K562 (cell line): Measurements from ENCODE around the gene AAK1. TPM values are rescaled to one million over a fixed set of nuclear protein-coding genes. Genes with fewer than 3 reads are reported as not detected.

Source experiments
- BHLHE40 ChIP-seq: IDR thresholded peaks from 2 replicates; pipeline ENCODE4 v1.6.1; 2011; ENCODE audit warnings: low read length, improper control_type of control experiment
- FUS ChIP-seq: fragments of 200-400 bp; formaldehyde crosslinking; optimal IDR thresholded peaks from 2 replicates; pipeline ENCODE3; 2017; ENCODE audit warnings: low read depth, low read length
- HNRNPH1 ChIP-seq: fragments of 200-400 bp; formaldehyde crosslinking; optimal IDR thresholded peaks from 2 replicates; pipeline ENCODE3; 2017; ENCODE audit warnings: low read depth, mild to moderate bottlenecking, low read length, moderate library complexity
- HSF4 ChIP-seq: fragments of 250-450 bp; sonication (Bioruptor Pico); IDR thresholded peaks from 2 replicates; pipeline ENCODE4 v2.1.2; 2022; ENCODE audit warnings: mild to moderate bottlenecking, moderate library complexity, borderline replicate concordance
- NUFIP1 ChIP-seq: fragments of 450-650 bp; IDR thresholded peaks from 2 replicates; pipeline ENCODE4 v1.6.1; 2018; ENCODE audit not compliant: partially characterized antibody
- SMARCC2 ChIP-seq: fragments of 450-650 bp; IDR thresholded peaks from 2 replicates; pipeline ENCODE4 v1.6.1; 2017; ENCODE audit warnings: antibody characterized with exemption, moderate library complexity, mild to moderate bottlenecking, low read depth
- TCF3 ChIP-seq: sonication (generic); formaldehyde crosslinking; IDR thresholded peaks from 2 replicates; pipeline ENCODE4 v1.4.0; 2020; ENCODE audit warnings: mild to moderate bottlenecking, missing genetic modification reagents
- ZNF408 ChIP-seq: fragments of 250-450 bp; sonication (Bioruptor Pico); IDR thresholded peaks from 2 replicates; pipeline ENCODE4 v1.4.0; 2020; ENCODE audit warnings: low read depth, mild to moderate bottlenecking, moderate library complexity
- ZNF764 ChIP-seq: fragments of 250-450 bp; sonication (Bioruptor Pico); IDR thresholded peaks from 2 replicates; pipeline ENCODE4 v1.4.0; 2020; ENCODE audit warnings: low read depth, mild to moderate bottlenecking, moderate library complexity
- polyA plus RNA-seq, 8 experiments: library from polyadenylated mRNA; depleted of rRNA in 4 of 8; stranded (reverse) in 5 of 8; unstranded in 3 of 8; fragments of >200 nt; fragmentation: Nextera tagmentation in 2 of 8; fragmentation: Illumina TruSeq in 1 of 8; extraction: Ambion mirVana in 2 of 8; extraction: Trizol in 1 of 8; gene quantifications; 2 replicates each; pipeline versions ENCODE4 v1.2.1 to v1.2.3, GENCODE V29; 2011 to 2014; ENCODE audit warnings: inconsistent platforms in 1 of 8, missing spikeins in 1 of 8
- total RNA-seq, 7 experiments: library from RNA; depleted of rRNA in 6 of 7; stranded (reverse); fragments of >200 nt in 6 of 7; fragmentation: Illumina TruSeq in 2 of 7; extraction: Trizol in 2 of 7; gene quantifications; 2 replicates each; pipeline versions ENCODE4 v1.2.1 to v1.2.3, GENCODE V29; 2011 to 2021; ENCODE audit warnings: low replicate concordance in 1 of 7
- TF ChIP-seq, protein P1 (sequence below): fragments of 150-350 bp; conservative IDR thresholded peaks from 2 replicates; pipeline ENCODE4 v1.6.1; 2014; ENCODE audit warnings: low read length
- TF ChIP-seq, protein P2 (sequence below): sonication (generic); formaldehyde crosslinking; IDR thresholded peaks from 2 replicates; pipeline ENCODE4 v1.8.1; 2023; ENCODE audit warnings: mild to moderate bottlenecking, missing genetic modification reagents
- TF ChIP-seq, protein P3 (sequence below): fragments of 250-450 bp; sonication (Bioruptor Pico); IDR thresholded peaks from 2 replicates; pipeline ENCODE4 v1.5.0; 2022; ENCODE audit warnings: mild to moderate bottlenecking
- TF ChIP-seq, protein P4 (sequence below), 2 experiments: fragments of 450-650 bp in 1 of 2; sonication (generic) in 1 of 2; formaldehyde crosslinking in 1 of 2; IDR thresholded peaks in 1 of 2; conservative IDR thresholded peaks in 1 of 2; 2 replicates each; pipeline versions ENCODE4 v1.6.1 to v1.8.1; 2016 to 2023; ENCODE audit warnings: mild to moderate bottlenecking in 2 of 2, moderate library complexity in 2 of 2, inconsistent platforms in 1 of 2, missing genetic modification reagents in 1 of 2
- TF ChIP-seq, protein P5 (sequence below), 3 experiments: fragments of 200-800 bp in 1 of 3; fragments of 250-450 bp in 1 of 3; fragments of 450-650 bp in 1 of 3; sonication (Bioruptor Pico) in 1 of 3; sonication (Bioruptor generic) in 1 of 3; formaldehyde crosslinking in 1 of 3; IDR thresholded peaks; 2 replicates each; pipeline versions ENCODE4 v1.6.1 to v1.8.0; 2016 to 2022; ENCODE audit warnings: mild to moderate bottlenecking in 2 of 3, missing genetic modification characterization in 2 of 3, missing compliant biosample characterization in 1 of 3, moderate library complexity in 1 of 3

AAK1 gene
- total and polyA plus RNA-seq, 9 of the 15 experiments (the other 6 are each of a cell fraction or from before 2014, with no cell fraction given), result 0.89 to 17.1 (median 6.0) TPM

DNA sequence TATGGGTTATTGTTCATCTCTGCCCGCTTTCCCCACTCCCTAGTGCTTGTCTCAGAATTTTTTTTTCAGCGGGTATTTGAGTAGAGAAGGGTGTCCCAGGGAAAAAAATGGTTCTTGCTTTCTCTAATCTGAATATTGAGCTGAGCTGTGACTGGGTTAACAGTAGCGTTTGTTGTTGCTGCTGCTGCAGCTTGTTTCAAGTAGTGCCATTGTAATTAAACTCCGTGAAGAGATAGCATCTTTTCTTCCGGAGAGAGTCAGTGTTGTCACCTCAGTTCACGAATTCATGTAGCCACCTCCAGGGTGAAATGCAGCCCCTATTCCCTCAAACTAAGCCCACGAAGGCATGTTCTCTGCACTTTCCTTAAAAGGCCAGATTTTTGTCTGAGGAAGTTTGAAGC is 1.5 kb upstream of the AAK1 start (continued):
- TF ChIP-seq, protein P1, sequence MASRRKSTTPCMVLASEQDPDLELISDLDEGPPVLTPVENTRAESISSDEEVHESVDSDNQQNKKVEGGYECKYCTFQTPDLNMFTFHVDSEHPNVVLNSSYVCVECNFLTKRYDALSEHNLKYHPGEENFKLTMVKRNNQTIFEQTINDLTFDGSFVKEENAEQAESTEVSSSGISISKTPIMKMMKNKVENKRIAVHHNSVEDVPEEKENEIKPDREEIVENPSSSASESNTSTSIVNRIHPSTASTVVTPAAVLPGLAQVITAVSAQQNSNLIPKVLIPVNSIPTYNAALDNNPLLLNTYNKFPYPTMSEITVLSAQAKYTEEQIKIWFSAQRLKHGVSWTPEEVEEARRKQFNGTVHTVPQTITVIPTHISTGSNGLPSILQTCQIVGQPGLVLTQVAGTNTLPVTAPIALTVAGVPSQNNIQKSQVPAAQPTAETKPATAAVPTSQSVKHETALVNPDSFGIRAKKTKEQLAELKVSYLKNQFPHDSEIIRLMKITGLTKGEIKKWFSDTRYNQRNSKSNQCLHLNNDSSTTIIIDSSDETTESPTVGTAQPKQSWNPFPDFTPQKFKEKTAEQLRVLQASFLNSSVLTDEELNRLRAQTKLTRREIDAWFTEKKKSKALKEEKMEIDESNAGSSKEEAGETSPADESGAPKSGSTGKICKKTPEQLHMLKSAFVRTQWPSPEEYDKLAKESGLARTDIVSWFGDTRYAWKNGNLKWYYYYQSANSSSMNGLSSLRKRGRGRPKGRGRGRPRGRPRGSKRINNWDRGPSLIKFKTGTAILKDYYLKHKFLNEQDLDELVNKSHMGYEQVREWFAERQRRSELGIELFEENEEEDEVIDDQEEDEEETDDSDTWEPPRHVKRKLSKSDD, result no peak
- TF ChIP-seq, protein P2, sequence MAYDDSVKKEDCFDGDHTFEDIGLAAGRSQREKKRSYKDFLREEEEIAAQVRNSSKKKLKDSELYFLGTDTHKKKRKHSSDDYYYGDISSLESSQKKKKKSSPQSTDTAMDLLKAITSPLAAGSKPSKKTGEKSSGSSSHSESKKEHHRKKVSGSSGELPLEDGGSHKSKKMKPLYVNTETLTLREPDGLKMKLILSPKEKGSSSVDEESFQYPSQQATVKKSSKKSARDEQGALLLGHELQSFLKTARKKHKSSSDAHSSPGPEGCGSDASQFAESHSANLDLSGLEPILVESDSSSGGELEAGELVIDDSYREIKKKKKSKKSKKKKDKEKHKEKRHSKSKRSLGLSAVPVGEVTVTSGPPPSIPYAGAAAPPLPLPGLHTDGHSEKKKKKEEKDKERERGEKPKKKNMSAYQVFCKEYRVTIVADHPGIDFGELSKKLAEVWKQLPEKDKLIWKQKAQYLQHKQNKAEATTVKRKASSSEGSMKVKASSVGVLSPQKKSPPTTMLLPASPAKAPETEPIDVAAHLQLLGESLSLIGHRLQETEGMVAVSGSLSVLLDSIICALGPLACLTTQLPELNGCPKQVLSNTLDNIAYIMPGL, result no peak
- TF ChIP-seq, protein P3, sequence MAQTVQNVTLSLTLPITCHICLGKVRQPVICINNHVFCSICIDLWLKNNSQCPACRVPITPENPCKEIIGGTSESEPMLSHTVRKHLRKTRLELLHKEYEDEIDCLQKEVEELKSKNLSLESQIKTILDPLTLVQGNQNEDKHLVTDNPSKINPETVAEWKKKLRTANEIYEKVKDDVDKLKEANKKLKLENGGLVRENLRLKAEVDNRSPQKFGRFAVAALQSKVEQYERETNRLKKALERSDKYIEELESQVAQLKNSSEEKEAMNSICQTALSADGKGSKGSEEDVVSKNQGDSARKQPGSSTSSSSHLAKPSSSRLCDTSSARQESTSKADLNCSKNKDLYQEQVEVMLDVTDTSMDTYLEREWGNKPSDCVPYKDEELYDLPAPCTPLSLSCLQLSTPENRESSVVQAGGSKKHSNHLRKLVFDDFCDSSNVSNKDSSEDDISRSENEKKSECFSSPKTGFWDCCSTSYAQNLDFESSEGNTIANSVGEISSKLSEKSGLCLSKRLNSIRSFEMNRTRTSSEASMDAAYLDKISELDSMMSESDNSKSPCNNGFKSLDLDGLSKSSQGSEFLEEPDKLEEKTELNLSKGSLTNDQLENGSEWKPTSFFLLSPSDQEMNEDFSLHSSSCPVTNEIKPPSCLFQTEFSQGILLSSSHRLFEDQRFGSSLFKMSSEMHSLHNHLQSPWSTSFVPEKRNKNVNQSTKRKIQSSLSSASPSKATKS (CRISPR knock-in tag), result no peak
- no peak for TF ChIP-seq BHLHE40
- no peak for TF ChIP-seq FUS
- no peak for TF ChIP-seq TCF3 (CRISPR knock-in tag)
- no peak for TF ChIP-seq HSF4
- no peak for TF ChIP-seq ZNF764 (CRISPR knock-in tag)
- TF ChIP-seq, protein P4, sequence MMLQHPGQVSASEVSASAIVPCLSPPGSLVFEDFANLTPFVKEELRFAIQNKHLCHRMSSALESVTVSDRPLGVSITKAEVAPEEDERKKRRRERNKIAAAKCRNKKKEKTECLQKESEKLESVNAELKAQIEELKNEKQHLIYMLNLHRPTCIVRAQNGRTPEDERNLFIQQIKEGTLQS (IDR thresholded peaks at IDR 0.05), result no peak
- TF ChIP-seq, protein P4 (CRISPR knock-in tag; conservative IDR thresholded peaks at IDR 0.05), result no peak
- no peak for TF ChIP-seq SMARCC2
- no peak for TF ChIP-seq ZNF408 (CRISPR knock-in tag)
- TF ChIP-seq, protein P5, sequence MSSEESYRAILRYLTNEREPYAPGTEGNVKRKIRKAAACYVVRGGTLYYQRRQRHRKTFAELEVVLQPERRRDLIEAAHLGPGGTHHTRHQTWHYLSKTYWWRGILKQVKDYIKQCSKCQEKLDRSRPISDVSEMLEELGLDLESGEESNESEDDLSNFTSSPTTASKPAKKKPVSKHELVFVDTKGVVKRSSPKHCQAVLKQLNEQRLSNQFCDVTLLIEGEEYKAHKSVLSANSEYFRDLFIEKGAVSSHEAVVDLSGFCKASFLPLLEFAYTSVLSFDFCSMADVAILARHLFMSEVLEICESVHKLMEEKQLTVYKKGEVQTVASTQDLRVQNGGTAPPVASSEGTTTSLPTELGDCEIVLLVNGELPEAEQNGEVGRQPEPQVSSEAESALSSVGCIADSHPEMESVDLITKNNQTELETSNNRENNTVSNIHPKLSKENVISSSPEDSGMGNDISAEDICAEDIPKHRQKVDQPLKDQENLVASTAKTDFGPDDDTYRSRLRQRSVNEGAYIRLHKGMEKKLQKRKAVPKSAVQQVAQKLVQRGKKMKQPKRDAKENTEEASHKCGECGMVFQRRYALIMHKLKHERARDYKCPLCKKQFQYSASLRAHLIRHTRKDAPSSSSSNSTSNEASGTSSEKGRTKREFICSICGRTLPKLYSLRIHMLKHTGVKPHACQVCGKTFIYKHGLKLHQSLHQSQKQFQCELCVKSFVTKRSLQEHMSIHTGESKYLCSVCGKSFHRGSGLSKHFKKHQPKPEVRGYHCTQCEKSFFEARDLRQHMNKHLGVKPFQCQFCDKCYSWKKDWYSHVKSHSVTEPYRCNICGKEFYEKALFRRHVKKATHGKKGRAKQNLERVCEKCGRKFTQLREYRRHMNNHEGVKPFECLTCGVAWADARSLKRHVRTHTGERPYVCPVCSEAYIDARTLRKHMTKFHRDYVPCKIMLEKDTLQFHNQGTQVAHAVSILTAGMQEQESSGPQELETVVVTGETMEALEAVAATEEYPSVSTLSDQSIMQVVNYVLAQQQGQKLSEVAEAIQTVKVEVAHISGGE (CRISPR knock-in tag; IDR thresholded peaks at IDR 0.05), result 0 out of 6 replicates have a peak, but pooled peaks of 1 of the 3 experiments have one; percentile 24
- no peak for TF ChIP-seq NUFIP1
- TF ChIP-seq HNRNPH1, result no peak
